ENCODE measurements around the gene ROBO2.

Gene ROBO2

DNA sequence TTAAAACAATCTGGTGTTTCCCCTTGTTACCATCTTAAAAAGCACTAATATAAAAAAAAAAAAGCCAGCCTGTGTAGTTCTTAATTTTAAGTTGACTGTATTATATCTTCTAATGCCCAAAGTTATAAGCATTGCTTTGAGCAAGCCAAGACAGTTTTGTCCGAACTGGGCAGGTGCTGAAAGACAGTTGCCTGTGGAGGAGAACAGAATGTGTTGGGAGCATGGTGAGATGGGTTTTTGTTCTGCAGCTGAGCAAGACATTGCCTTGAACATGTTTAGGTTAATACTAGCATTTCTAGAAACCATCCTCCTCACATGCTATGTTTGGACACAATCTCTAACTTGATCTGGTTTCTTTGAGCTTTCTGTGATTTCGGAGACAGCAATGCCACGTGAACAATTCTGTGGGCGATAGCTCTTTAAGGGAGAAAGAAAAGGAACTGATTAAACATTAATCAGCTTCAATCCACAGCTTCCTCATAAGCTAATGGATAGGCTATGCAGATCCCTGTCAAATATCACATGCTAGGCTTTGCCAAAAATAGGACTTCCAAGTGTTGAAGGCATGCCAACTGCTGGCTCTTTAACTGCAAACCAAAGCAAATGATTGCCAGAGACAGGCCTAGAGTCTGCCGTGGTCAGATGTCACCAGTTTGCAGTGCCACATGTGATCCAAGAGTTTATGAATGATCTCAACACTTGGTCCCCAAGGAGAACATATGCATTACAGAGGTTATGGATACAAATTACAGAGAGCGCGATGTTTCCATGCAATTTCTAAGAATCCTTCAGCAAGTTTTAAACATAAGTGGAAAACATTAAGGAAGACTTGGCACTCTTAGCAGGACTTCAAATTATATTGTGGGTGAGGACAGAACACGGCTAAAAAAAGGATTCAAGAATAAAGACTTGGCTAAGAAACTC, 428.1 kb downstream of the ROBO2 start:
- H3K4me3 ChIP-seq (ENCODE audit: low read length), result no peak overlapping the region
- no peak for TF ChIP-seq CTCF (conservative IDR thresholded peaks at IDR 0.05; ENCODE audit: low read depth, low read length)
- no peak for DNase-seq (ENCODE audit: low read depth)

DNA sequence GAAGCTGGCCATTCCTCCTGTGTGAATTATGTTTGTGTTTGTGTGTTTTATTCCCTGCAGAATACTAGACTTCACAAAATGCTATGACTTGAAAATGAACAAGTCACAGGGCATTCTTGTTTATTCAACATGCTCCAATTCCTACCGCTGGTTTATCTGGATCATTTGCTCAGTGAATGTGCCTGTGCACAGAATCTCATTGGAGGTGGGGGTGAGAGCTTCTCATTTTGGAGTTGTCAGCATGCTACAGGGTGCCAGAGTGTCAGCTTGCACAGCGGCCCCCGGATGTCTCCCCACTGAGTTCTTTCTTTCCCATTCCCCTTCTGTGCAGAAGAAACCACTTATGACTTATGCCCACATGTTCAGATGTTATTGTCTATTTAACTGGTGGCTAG, 428.7 kb downstream of the ROBO2 start:
- DNase-seq (ENCODE audit: low read depth), result no peak
- no peak for TF ChIP-seq CTCF (conservative IDR thresholded peaks at IDR 0.05; ENCODE audit: low read depth, low read length)
- H3K4me3 ChIP-seq (ENCODE audit: low read length), result no peak overlapping the region

DNA sequence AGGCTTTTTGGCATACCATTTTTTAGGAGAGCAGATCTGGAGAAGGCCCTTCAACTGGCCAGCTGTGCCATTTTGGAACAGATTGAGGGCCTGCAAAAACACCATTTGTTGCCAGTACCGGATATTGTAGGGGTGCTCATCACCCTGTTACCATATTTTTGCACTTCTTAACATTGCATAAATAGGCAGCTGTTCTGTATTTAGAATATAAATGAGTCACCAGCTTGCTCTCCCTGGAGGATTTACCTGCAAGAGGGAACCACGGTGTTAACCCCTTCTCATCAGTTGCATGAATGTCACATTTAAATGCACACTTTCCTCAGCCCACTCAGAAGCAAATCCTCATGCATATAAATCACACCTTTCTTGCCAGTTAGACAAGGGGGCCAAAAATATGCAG, 435.6 kb downstream of the ROBO2 start:
- DNase-seq (ENCODE audit: low read depth), result no peak
- TF ChIP-seq CTCF (conservative IDR thresholded peaks at IDR 0.05; ENCODE audit: low read depth, low read length), result no peak

DNA sequence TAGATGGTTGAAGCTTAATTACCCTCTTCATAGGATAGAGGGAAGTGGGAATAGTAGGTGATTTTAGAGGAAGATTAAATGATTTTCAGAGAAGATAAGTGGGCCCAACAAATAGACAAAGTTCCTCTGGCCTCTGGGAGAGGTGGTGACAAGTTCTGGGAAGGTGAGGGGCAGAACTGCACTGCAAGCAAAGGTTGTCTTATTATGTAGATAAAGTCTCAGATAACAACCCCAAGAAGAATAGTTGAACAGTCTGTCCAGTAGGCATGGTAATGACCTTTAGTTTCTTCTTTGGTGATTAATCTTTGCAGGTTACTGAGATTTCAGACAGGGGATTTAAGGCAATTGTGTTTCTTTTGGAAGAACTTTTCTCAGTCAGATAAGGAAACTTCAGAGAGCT, 439.1 kb downstream of the ROBO2 start:
- TF ChIP-seq CTCF (conservative IDR thresholded peaks at IDR 0.05; ENCODE audit: low read depth, low read length), result no peak
- no peak overlapping the region for H3K4me3 ChIP-seq (ENCODE audit: low read length)
- DNase-seq (ENCODE audit: low read depth), result no peak

More for the DNA sequence above, 435.6 kb downstream of the ROBO2 start:
- no peak overlapping the region for H3K4me3 ChIP-seq (ENCODE audit: low read length)

GRCh38 chr3:77489216-77489615, 449.3 kb downstream of the ROBO2 start:
- H3K4me3 ChIP-seq (ENCODE audit: low read length), result no peak overlapping the region
- DNase-seq (ENCODE audit: low read depth), result no peak

GRCh38 chr3:77491961-77492360, 452.1 kb downstream of the ROBO2 start:
- TF ChIP-seq CTCF (conservative IDR thresholded peaks at IDR 0.05; ENCODE audit: low read depth, low read length), result no peak
- DNase-seq (ENCODE audit: low read depth), result no peak
- no peak overlapping the region for H3K4me3 ChIP-seq (ENCODE audit: low read length)

More at GRCh38 chr3:77489216-77489615, 449.3 kb downstream of the ROBO2 start:
- no peak for TF ChIP-seq CTCF (conservative IDR thresholded peaks at IDR 0.05; ENCODE audit: low read depth, low read length)

GRCh38 chr3:77500721-77501120, 460.8 kb downstream of the ROBO2 start:
- TF ChIP-seq CTCF (conservative IDR thresholded peaks at IDR 0.05; ENCODE audit: low read depth, low read length), result no peak
- DNase-seq (ENCODE audit: low read depth), result no peak
- no peak overlapping the region for H3K4me3 ChIP-seq (ENCODE audit: low read length)
